HepG2 (cell line): ENCODE data around the gene ANXA7. TPM values are rescaled to one million over a fixed set of nuclear protein-coding genes. Genes with fewer than 3 reads are reported as not detected.

Source experiments
- ATAC-seq: fragments of 200-7000 bp; cut with Tn5 transposase; 3 replicates; pipeline ENCODE4 v1.9.1; 2020; ENCODE audit warnings: mild to moderate bottlenecking, moderate library complexity
- BruUV-seq: library from RNA; stranded (reverse); fragments of 400-500 nt; replicated peaks from 2 replicates; lab custom pipeline; 2021; lab: Mats Ljungman, UMichigan
- CTCF ChIA-PET: fragments of 300-600 bp; formaldehyde crosslinking; extraction: SDS; loops from one replicate; lab custom pipeline; 2021; ENCODE audit warnings: low total read pairs, inconsistent platforms, low intra/inter-chr PET ratio; lab: Yijun Ruan, JAX
- POLR2A ChIA-PET: fragments of 350-600 bp; sonication (Branson Sonifier 250); formaldehyde crosslinking; loops from one replicate; lab custom pipeline; 2020; ENCODE audit warnings: antibody characterized with exemption, inconsistent platforms; lab: Yijun Ruan, JAX
- DNase-seq: peaks from one replicate; pipeline ENCODE4 v3.0.0-alpha.2; 2015; ENCODE audit warnings: low spot score
- FAIRE-seq: peaks from 3 replicates; lab custom pipeline; 2011; peaks lifted over from hg19 to GRCh38; lab: Jason Lieb, UNC
- H2AFZ ChIP-seq: one replicate; pipeline ENCODE4 v1.6.1; 2011; ENCODE audit warnings: low read length, inconsistent platforms
- H3K27ac ChIP-seq: fragments of 300-600 bp; 3 replicates; pipeline ENCODE4 v1.8.0; 2011; ENCODE audit warnings: mixed run types, mild to moderate bottlenecking, mixed read lengths, low read length, inconsistent platforms; ENCODE audit not compliant: insufficient read depth; ENCODE audit errors: extremely low read length
- H3K27me3 ChIP-seq, 2 experiments: fragments of 200-600 bp in 1 of 2; 2 replicates in 1 of 2; 3 replicates in 1 of 2; pipeline versions ENCODE4 v1.6.0 to v1.8.0; 2011; ENCODE audit warnings: low read length in 2 of 2, mild to moderate bottlenecking in 2 of 2, moderate library complexity in 2 of 2, inconsistent platforms in 1 of 2; ENCODE audit not compliant: insufficient read depth in 2 of 2, control insufficient read depth in 1 of 2
- H3K36me3 ChIP-seq, 2 experiments: fragments of 200-600 bp in 1 of 2; replicated peaks in 1 of 2; 2 replicates in 1 of 2; 3 replicates in 1 of 2; pipeline versions ENCODE4 v1.5.1 to v1.8.0; 2011; ENCODE audit warnings: low read length in 2 of 2, inconsistent platforms in 1 of 2; ENCODE audit not compliant: insufficient read depth in 2 of 2, control insufficient read depth in 1 of 2
- H3K4me1 ChIP-seq: 2 replicates; pipeline ENCODE4 v1.5.1; 2012; ENCODE audit warnings: low read length, inconsistent platforms; ENCODE audit not compliant: insufficient read depth
- H3K4me2 ChIP-seq: 2 replicates; pipeline ENCODE4 v1.6.0; 2011; ENCODE audit warnings: low read depth, low read length, inconsistent platforms
- H3K4me3 ChIP-seq, 3 experiments: fragments of 200-600 bp in 1 of 3; sonication (generic), shearing (Covaris generic) in 1 of 3; replicated peaks in 1 of 3; 2 replicates each; pipeline ENCODE4 v1.5.1; 2011 to 2016; ENCODE audit warnings: low read length in 3 of 3, inconsistent platforms in 2 of 3, low read depth in 2 of 3, mild to moderate bottlenecking in 2 of 3, control low read depth in 1 of 3, mixed read lengths in 1 of 3; ENCODE audit not compliant: insufficient read depth in 1 of 3
- H3K79me2 ChIP-seq: one replicate; pipeline ENCODE4 v1.6.1; 2011; ENCODE audit warnings: low read length, inconsistent platforms; ENCODE audit not compliant: insufficient read depth
- H3K9ac ChIP-seq: 2 replicates; pipeline ENCODE4 v1.6.0; 2011; ENCODE audit warnings: mild to moderate bottlenecking, low read depth, low read length, inconsistent platforms; ENCODE audit not compliant: insufficient read depth
- H3K9me3 ChIP-seq: 2 replicates; pipeline ENCODE4 v1.5.1; 2012; ENCODE audit warnings: mild to moderate bottlenecking, low read length
- H4K20me1 ChIP-seq: 2 replicates; pipeline ENCODE4 v1.6.0; 2011; ENCODE audit warnings: inconsistent platforms, mild to moderate bottlenecking, low read length, moderate library complexity; ENCODE audit not compliant: insufficient read depth
- AGO1 ChIP-seq: fragments of 200-400 bp; formaldehyde crosslinking; IDR thresholded peaks from 2 replicates; pipeline ENCODE4 v1.6.1; 2017; ENCODE audit warnings: mild to moderate bottlenecking, low read depth, low read length, moderate library complexity; ENCODE audit not compliant: poor library complexity, severe bottlenecking
- IKZF5 ChIP-seq: IDR thresholded peaks from 2 replicates; pipeline ENCODE4 v1.6.1; 2018; ENCODE audit warnings: missing genetic modification reagents, mild to moderate bottlenecking, missing compliant biosample characterization
- MAFG ChIP-seq: sonication (generic); formaldehyde crosslinking; IDR thresholded peaks from 2 replicates; pipeline ENCODE4 v1.5.1; 2020; ENCODE audit warnings: mild to moderate bottlenecking, missing genetic modification reagents
- NFYC ChIP-seq: IDR thresholded peaks from 2 replicates; pipeline ENCODE4 v1.6.1; 2016; ENCODE audit warnings: missing genetic modification reagents, missing compliant biosample characterization
- NR0B2 ChIP-seq: sonication (generic); formaldehyde crosslinking; IDR thresholded peaks from 2 replicates; pipeline ENCODE4 v1.4.0; 2020; ENCODE audit warnings: mild to moderate bottlenecking, missing genetic modification reagents
- NR1H2 ChIP-seq: sonication (generic); formaldehyde crosslinking; IDR thresholded peaks from 2 replicates; pipeline ENCODE4 v1.8.1; 2022; ENCODE audit warnings: low read depth, missing genetic modification reagents, borderline replicate concordance
- PCBP2 ChIP-seq: fragments of 200-400 bp; formaldehyde crosslinking; optimal IDR thresholded peaks from 2 replicates; pipeline ENCODE3; 2018; ENCODE audit warnings: low read length, low read depth; ENCODE audit not compliant: poor library complexity, severe bottlenecking
- RAD21 ChIP-seq: fragments of 450-650 bp; formaldehyde crosslinking; IDR thresholded peaks from 2 replicates; pipeline ENCODE4 v1.5.0; 2020; ENCODE audit warnings: mild to moderate bottlenecking
- XBP1 ChIP-seq: sonication (generic); formaldehyde crosslinking; IDR thresholded peaks from 2 replicates; pipeline ENCODE4 v1.5.0; 2020; ENCODE audit warnings: missing genetic modification reagents
- ZBTB20 ChIP-seq: sonication (generic); formaldehyde crosslinking; IDR thresholded peaks from 2 replicates; pipeline ENCODE4 v1.8.1; 2023; ENCODE audit warnings: missing genetic modification reagents, low read depth, mild to moderate bottlenecking, borderline replicate concordance
- ZFP36L1 ChIP-seq: sonication (generic); formaldehyde crosslinking; IDR thresholded peaks from 2 replicates; pipeline ENCODE4 v1.8.0; 2022; ENCODE audit warnings: mild to moderate bottlenecking, missing genetic modification reagents, moderate library complexity
- ZKSCAN1 ChIP-seq: fragments of 150-350 bp; IDR thresholded peaks from 2 replicates; pipeline ENCODE4 v1.6.1; 2014; ENCODE audit warnings: low read length
- ZKSCAN8 ChIP-seq: IDR thresholded peaks from 2 replicates; pipeline ENCODE4 v1.6.1; 2016; ENCODE audit warnings: borderline replicate concordance, missing genetic modification reagents, missing compliant biosample characterization
- ZNF138 ChIP-seq: sonication (generic); formaldehyde crosslinking; IDR thresholded peaks from 2 replicates; pipeline ENCODE4 v1.5.0; 2020; ENCODE audit warnings: mild to moderate bottlenecking, low read depth, missing genetic modification reagents
- ZNF224 ChIP-seq: sonication (generic); formaldehyde crosslinking; IDR thresholded peaks from 2 replicates; pipeline ENCODE4 v1.5.0; 2020; ENCODE audit warnings: mild to moderate bottlenecking, missing genetic modification reagents
- ZNF383 ChIP-seq: sonication (generic); formaldehyde crosslinking; IDR thresholded peaks from 2 replicates; pipeline ENCODE4 v1.4.0; 2020; ENCODE audit warnings: missing genetic modification reagents, mild to moderate bottlenecking, borderline replicate concordance
- ZNF468 ChIP-seq: sonication (generic); formaldehyde crosslinking; IDR thresholded peaks from 2 replicates; pipeline ENCODE4 v1.8.0; 2022; ENCODE audit warnings: mild to moderate bottlenecking, moderate library complexity, missing genetic modification reagents
- ZNF546 ChIP-seq: sonication (generic); formaldehyde crosslinking; conservative IDR thresholded peaks from 2 replicates; pipeline ENCODE4 v1.8.1; 2023; ENCODE audit warnings: mild to moderate bottlenecking, missing genetic modification reagents
- ZNF563 ChIP-seq: sonication (generic); formaldehyde crosslinking; IDR thresholded peaks from 2 replicates; pipeline ENCODE4 v1.8.0; 2022; ENCODE audit warnings: mild to moderate bottlenecking, moderate library complexity, missing genetic modification reagents
- WGBS: methylation state at CpG from one replicate; pipeline ENCODE4 v1.1.6; 2017; ENCODE audit warnings: low lambda C conversion rate; 5-methylcytosine and 5-hydroxymethylcytosine counted together
- in situ Hi-C: cut with HindIII; loops from 2 replicates; pipeline ENCODE4 v1.10.0; 2017; ENCODE audit warnings: low pct_unique_long_range_greater_than_20kb; ENCODE audit not compliant: extremely low pct_ligation_motif_present
- intact Hi-C: fragments of 100-400 bp; cut with micrococcal nuclease; formaldehyde crosslinking; loops from one replicate; pipeline ENCODE4 v1.10.0; 2022; ENCODE audit not compliant: unreplicated experiment
- polyA plus RNA-seq, 8 experiments: library from polyadenylated mRNA; depleted of rRNA in 3 of 8; stranded (reverse) in 7 of 8; unstranded in 1 of 8; fragments of >200 nt; fragmentation: Illumina TruSeq in 4 of 8; extraction: Trizol in 4 of 8; gene quantifications; 2 replicates each; pipeline versions ENCODE4 v1.2.1 to v1.2.3, GENCODE V29; 2011 to 2016; ENCODE audit warnings: low read depth in 4 of 8, missing spikeins in 1 of 8, mixed read lengths in 1 of 8; ENCODE audit not compliant: insufficient read depth in 1 of 8
- total RNA-seq, 5 experiments: library from RNA; depleted of rRNA; stranded (reverse); fragments of >200 nt; fragmentation: Illumina TruSeq; extraction: Trizol; gene quantifications; 2 replicates each; pipeline ENCODE4 v1.2.3, GENCODE V29; 2016; ENCODE audit warnings: low read depth in 1 of 5

Gene ANXA7
- total and polyA plus RNA-seq, 2 of the 13 experiments (the other 11 are each of a cell fraction or from before 2014, with no cell fraction given): 54.8 to 89.0 TPM

GRCh38 chr10:73432646-73433537 is 19.0 kb upstream of the ANXA7 start:
- Histone ChIP-seq H3K9ac (no peak overlapping the region), H4K20me1 (no peaks in the 10 kb centered on the region), H2AFZ (no peak overlapping the region), H3K9me3 (no peaks in the 10 kb centered on the region), H3K4me2 (no peak overlapping the region), H3K36me3 (peaks cover 3 to 4% of the 10 kb centered on the region in 2 experiments), H3K27me3 (no peaks in the 10 kb centered on the region), H3K4me3 (no peak overlapping the region), H3K27ac (no peak overlapping the region), H3K4me1 (peaks cover 14% of the 10 kb centered on the region), H3K79me2 (no peaks in the 10 kb centered on the region)
- 79% methylated on average over 2 of the region's 2 CpGs for WGBS
- ChIA-PET POLR2A (no interaction called here), CTCF (no interaction called here)
- intact Hi-C loops (no loop called here), in situ Hi-C loops (no loop called here)
- TF ChIP-seq PCBP2 (no peak), NR0B2 (CRISPR knock-in tag) (no peak), AGO1 (no peak), ZNF468 (CRISPR knock-in tag) (no peak), NR1H2 (no peak), ZFP36L1 (no peak)
- DNase-seq (no peak), ATAC-seq (no peak), FAIRE-seq (no peak)
- no TSS peak for BruUV-seq

- Histone ChIP-seq H3K4me1 (no peaks in the 10 kb centered on the region), H2AFZ (no peak overlapping the region), H3K27ac (no peak overlapping the region), H4K20me1 (no peaks in the 10 kb centered on the region), H3K4me2 (no peak overlapping the region), H3K9ac (no peak overlapping the region), H3K36me3 (peaks cover 3% of the 10 kb centered on the region in 2 experiments; a peak in 3 of 5 replicates), H3K27me3 (no peaks in the 10 kb centered on the region), H3K79me2 (no peaks in the 10 kb centered on the region), H3K9me3 (no peaks in the 10 kb centered on the region), H3K4me3 (no peak overlapping the region)
- POLR2A ChIA-PET: no interaction called here
- in situ Hi-C loops: no loop called here
- BruUV-seq: no TSS peak
- no peak for ATAC-seq
- FAIRE-seq: no peak
- 100% methylated on average over 4 of the region's 4 CpGs for WGBS
- CTCF ChIA-PET: no interaction called here
- DNase-seq: no peak
- intact Hi-C loops: no loop called here
- no peak for TF ChIP-seq XBP1
- TF ChIP-seq ZKSCAN1: no peak
- no peak for TF ChIP-seq ZKSCAN8
- TF ChIP-seq RAD21 (CRISPR knock-in tag): no peak
- TF ChIP-seq ZNF224 (CRISPR knock-in tag): no peak
- no peak for TF ChIP-seq MAFG (CRISPR knock-in tag)
- no peak for TF ChIP-seq ZNF563 (CRISPR knock-in tag)
- no peak for TF ChIP-seq ZBTB20
- TF ChIP-seq NFYC (CRISPR knock-in tag): no peak
- no peak for TF ChIP-seq ZNF138 (CRISPR knock-in tag)
- no peak for TF ChIP-seq ZNF546 (CRISPR knock-in tag)
- TF ChIP-seq ZNF383 (CRISPR knock-in tag): no peak
- no peak for TF ChIP-seq IKZF5
Observed at GRCh38 chr10:73426318-73426717, 12.5 kb upstream of the ANXA7 start.
